22Rv1 (cell line): Measurements from ENCODE around the gene CTCF.

Experiments used
- ZFX ChIP-seq: fragments of 450-650 bp; IDR thresholded peaks from 2 replicates; pipeline ENCODE4 v1.6.1; 2017; ENCODE audit warnings: antibody characterized with exemption, borderline replicate concordance
- TF ChIP-seq, protein P1 (sequence below): fragments of 450-650 bp; IDR thresholded peaks from 2 replicates; pipeline ENCODE4 v1.5.1; 2017; ENCODE audit warnings: mild to moderate bottlenecking

DNA sequence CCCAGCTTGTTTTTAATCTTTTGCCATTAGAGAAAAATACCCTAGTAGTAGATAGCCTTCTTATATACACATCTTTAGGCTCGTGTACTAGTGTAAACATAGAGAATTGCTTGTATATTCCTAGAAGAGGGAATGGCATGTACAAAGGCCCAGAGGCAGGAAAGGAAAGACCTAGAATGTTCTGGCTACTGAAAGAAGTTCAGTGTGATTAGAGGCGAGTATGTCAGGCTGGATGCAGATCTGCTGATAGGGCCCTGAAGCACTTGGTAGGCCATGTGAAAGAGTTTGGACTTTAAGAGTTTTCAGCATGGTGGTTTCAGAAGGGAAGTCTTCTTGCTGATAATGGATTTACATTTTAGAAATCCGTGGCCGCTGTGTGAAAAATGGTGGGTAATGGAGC is 17.4 kb downstream of the CTCF start:
- TF ChIP-seq ZFX: no peak
- TF ChIP-seq, protein P1, sequence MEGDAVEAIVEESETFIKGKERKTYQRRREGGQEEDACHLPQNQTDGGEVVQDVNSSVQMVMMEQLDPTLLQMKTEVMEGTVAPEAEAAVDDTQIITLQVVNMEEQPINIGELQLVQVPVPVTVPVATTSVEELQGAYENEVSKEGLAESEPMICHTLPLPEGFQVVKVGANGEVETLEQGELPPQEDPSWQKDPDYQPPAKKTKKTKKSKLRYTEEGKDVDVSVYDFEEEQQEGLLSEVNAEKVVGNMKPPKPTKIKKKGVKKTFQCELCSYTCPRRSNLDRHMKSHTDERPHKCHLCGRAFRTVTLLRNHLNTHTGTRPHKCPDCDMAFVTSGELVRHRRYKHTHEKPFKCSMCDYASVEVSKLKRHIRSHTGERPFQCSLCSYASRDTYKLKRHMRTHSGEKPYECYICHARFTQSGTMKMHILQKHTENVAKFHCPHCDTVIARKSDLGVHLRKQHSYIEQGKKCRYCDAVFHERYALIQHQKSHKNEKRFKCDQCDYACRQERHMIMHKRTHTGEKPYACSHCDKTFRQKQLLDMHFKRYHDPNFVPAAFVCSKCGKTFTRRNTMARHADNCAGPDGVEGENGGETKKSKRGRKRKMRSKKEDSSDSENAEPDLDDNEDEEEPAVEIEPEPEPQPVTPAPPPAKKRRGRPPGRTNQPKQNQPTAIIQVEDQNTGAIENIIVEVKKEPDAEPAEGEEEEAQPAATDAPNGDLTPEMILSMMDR: no peak
